Ishikawa (cell line): ENCODE results near the gene SPOCK1.

Source experiments
- CEBPB ChIP-seq: IDR thresholded peaks from 2 replicates; pipeline ENCODE4 v1.6.1; 2012
- EGR1 ChIP-seq: IDR thresholded peaks from 2 replicates; pipeline ENCODE4 v1.6.1; 2012
- EP300 ChIP-seq: IDR thresholded peaks from 2 replicates; pipeline ENCODE4 v1.6.1; 2012; ENCODE audit warnings: borderline replicate concordance
- FOXM1 ChIP-seq: IDR thresholded peaks from 2 replicates; pipeline ENCODE4 v1.6.1; 2012; ENCODE audit warnings: low read depth, borderline replicate concordance
- REST ChIP-seq: IDR thresholded peaks from 2 replicates; pipeline ENCODE4 v1.6.1; 2012; ENCODE audit warnings: low read depth, mild to moderate bottlenecking
- TAF1 ChIP-seq: IDR thresholded peaks from 2 replicates; pipeline ENCODE4 v1.6.1; 2012; ENCODE audit warnings: low read depth, mild to moderate bottlenecking
- TEAD4 ChIP-seq: IDR thresholded peaks from 2 replicates; pipeline ENCODE4 v1.6.1; 2012
- YY1 ChIP-seq: IDR thresholded peaks from 2 replicates; pipeline ENCODE4 v1.6.1; 2012; ENCODE audit warnings: low read depth

- TF ChIP-seq REST (no peak), EGR1 (no peak), EP300 (no peak), FOXM1 (no peak), TAF1 (no peak), YY1 (no peak), TEAD4 (no peak), CEBPB (no peak)
These were observed 273.0 kb downstream of the SPOCK1 start for GRCh38 chr5:137226081-137226480.
